Activated B cell treated with CpG ODN at 0.5 μM for 24 hours (primary cell): Measurements from ENCODE around the gene EFNA4. TPM values are rescaled to one million over a fixed set of nuclear protein-coding genes. Genes with fewer than 3 reads are reported as not detected.

Experiments used
- ATAC-seq: fragments of 200-7000 bp; cut with Tn5 transposase; one replicate; pipeline ENCODE4 v1.10.0; 2021; ENCODE audit warnings: low read depth, mild to moderate bottlenecking, moderate library complexity
- CTCF ChIA-PET: fragments of 350-600 bp; sonication (Branson Sonifier 250); formaldehyde crosslinking; loops from one replicate; lab custom pipeline; 2021; ENCODE audit warnings: antibody characterized with exemption; lab: Charles Lee
- POLR2A ChIA-PET: fragments of 350-600 bp; sonication (Branson Sonifier 250); formaldehyde crosslinking; loops from one replicate; lab custom pipeline; 2021; ENCODE audit warnings: antibody characterized with exemption; lab: Charles Lee
- DNase-seq: peaks from one replicate; pipeline ENCODE4 v3.0.0; 2022
- H3K27ac Mint-ChIP-seq: one replicate; pipeline ENCODE4 v1.8.0; 2020; ENCODE audit warnings: mixed read lengths
- H3K27me3 Mint-ChIP-seq: one replicate; pipeline ENCODE4 v1.8.0; 2021; ENCODE audit warnings: mixed read lengths
- H3K36me3 Mint-ChIP-seq: one replicate; pipeline ENCODE4 v1.8.0; 2021; ENCODE audit warnings: low read depth, mixed read lengths
- H3K4me1 Mint-ChIP-seq: one replicate; pipeline ENCODE4 v1.8.0; 2021; ENCODE audit warnings: mixed read lengths
- H3K4me3 Mint-ChIP-seq: one replicate; pipeline ENCODE4 v1.8.0; 2020; ENCODE audit warnings: mild to moderate bottlenecking, mixed read lengths
- H3K9me3 Mint-ChIP-seq: one replicate; pipeline ENCODE4 v1.8.0; 2020; ENCODE audit warnings: mixed read lengths
- CTCF ChIP-seq: fragments of 200-600 bp; IDR thresholded peaks from one replicate; pipeline ENCODE4 v1.8.0; 2022; ENCODE audit warnings: antibody characterized with exemption, mild to moderate bottlenecking
- intact Hi-C: fragments of 100-400 bp; cut with micrococcal nuclease; formaldehyde crosslinking; loops from one replicate; pipeline ENCODE4 v1.15.1; 2024
- total RNA-seq: library from RNA; stranded (reverse); gene quantifications from 2 replicates; pipeline ENCODE4 v1.2.3, GENCODE V29; 2022

The EFNA4 gene
- total RNA-seq, 1 donor from 2014 or later: 7.8 TPM

DNA sequence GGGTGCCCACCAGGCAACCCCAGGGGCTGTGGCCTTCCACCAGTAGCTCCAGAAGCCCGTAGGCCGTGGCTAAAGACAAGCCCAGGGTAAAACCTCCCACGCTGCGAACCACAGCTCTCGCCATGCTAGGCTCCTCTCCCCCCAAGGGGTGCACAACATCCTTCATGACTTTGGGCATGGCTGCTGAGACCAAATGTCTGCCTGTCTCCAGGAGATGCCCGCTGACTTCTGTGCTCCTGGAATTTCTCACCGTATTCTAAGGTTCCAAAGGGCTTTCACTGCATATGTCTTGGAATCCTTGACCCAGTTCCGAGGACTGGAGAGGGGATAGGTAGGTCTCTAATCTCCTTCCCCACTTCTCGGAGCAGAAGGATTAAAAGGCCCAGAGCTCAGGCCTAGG is 30.0 kb upstream of the EFNA4 start, which contains the start of the genes DCST1 and DCST2:
Gene DCST1 (plus strand): TSS at position 301 of the 400 bp plus-strand sequence. CDS start 213 bp downstream, outside the sequence.
Gene DCST2 (minus strand): TSS at position 258 of the 400 bp plus-strand sequence. CDS start 80 bp downstream, at position 178.
- ATAC-seq: no peak
- Mint-ChIP-seq H3K4me1 (no peaks in the 10 kb centered on the region), H3K27ac (no peak within 1 kb of the TSS), H3K9me3 (no peaks in the 10 kb centered on the region), H3K36me3 (no peaks in the 10 kb centered on the region), H3K27me3 (peaks cover 4% of the 10 kb centered on the region), H3K4me3 (no peak within 1 kb of the TSS)
- POLR2A ChIA-PET: no interaction called here
- intact Hi-C loops: no loop called here
- CTCF ChIA-PET: no interaction called here
- TF ChIP-seq CTCF: no peak
- DNase-seq: no peak

- no peak overlapping the region for H3K4me3 Mint-ChIP-seq
- DNase-seq: no peak
Measured at GRCh38 chr1:155034318-155035208, 29.0 kb upstream of the EFNA4 start.

DNA sequence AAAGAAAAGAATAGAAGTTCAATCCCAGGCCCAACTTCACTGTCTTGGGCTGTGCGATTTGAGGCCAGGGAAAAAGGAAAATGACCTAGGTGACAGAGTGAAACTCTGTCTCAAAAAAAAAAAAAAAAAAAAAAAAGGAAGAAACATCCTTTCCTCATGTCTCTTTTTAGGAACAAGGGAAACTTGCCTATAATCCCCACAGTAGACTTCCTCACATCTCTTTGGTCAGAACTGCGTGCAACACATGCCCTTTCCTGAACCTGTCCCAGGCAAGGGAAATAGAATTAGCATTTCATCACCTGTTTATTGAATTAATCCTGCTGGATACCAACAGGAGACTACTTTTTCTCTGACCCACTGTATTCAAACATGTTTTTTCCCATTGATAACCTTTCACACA is 27.6 kb upstream of the EFNA4 start:
- POLR2A ChIA-PET: interaction anchor here (0.7 kb wide), 1 partner anchor 91 kb away, joined by 10 read pairs; no protein-coding TSS in a partner anchor
- ATAC-seq: no peak
- CTCF ChIA-PET: no interaction called here

More at GRCh38 chr1:155034318-155035208, 29.0 kb upstream of the EFNA4 start:
- intact Hi-C loops: no loop called here
- CTCF ChIA-PET: no interaction called here
- peaks cover 8% of the 10 kb centered on the region for H3K27me3 Mint-ChIP-seq
- no peaks in the 10 kb centered on the region for H3K9me3 Mint-ChIP-seq
- no peaks in the 10 kb centered on the region for H3K4me1 Mint-ChIP-seq
- POLR2A ChIA-PET: no interaction called here
- TF ChIP-seq CTCF: no peak
- ATAC-seq: no peak
- H3K27ac Mint-ChIP-seq: no peak overlapping the region
- no peaks in the 10 kb centered on the region for H3K36me3 Mint-ChIP-seq

GRCh38 chr1:155037043-155037442 is 26.5 kb upstream of the EFNA4 start:
- POLR2A ChIA-PET: no interaction called here

More for the DNA sequence above, 27.6 kb upstream of the EFNA4 start:
- H3K9me3 Mint-ChIP-seq: no peaks in the 10 kb centered on the region
- no peak for TF ChIP-seq CTCF
- peaks cover 8% of the 10 kb centered on the region for H3K27me3 Mint-ChIP-seq
- DNase-seq: no peak
- intact Hi-C loops: no loop called here
- H3K4me3 Mint-ChIP-seq: no peak overlapping the region
- H3K36me3 Mint-ChIP-seq: no peaks in the 10 kb centered on the region
- H3K4me1 Mint-ChIP-seq: no peaks in the 10 kb centered on the region
- H3K27ac Mint-ChIP-seq: no peak overlapping the region

More at GRCh38 chr1:155037043-155037442, 26.5 kb upstream of the EFNA4 start:
- ATAC-seq (no peak), DNase-seq (no peak)
- CTCF ChIA-PET: no interaction called here
- H3K27me3 Mint-ChIP-seq: peaks cover 8% of the 10 kb centered on the region
- TF ChIP-seq CTCF: no peak
- no peaks in the 10 kb centered on the region for H3K36me3 Mint-ChIP-seq
- H3K4me1 Mint-ChIP-seq: no peaks in the 10 kb centered on the region
- intact Hi-C loops: no loop called here
- H3K9me3 Mint-ChIP-seq: no peaks in the 10 kb centered on the region
- no peak overlapping the region for H3K4me3 Mint-ChIP-seq
- H3K27ac Mint-ChIP-seq: no peak overlapping the region
